ENCODE measurements around the gene RYK. TPM values are rescaled to one million over a fixed set of nuclear protein-coding genes. Genes with fewer than 3 reads are reported as not detected.
"Not testable (repeated sequence)": the region's sequence is repeated elsewhere in the genome, so short reads cannot be mapped to it uniquely, and the experiment has no call there.

The RYK gene
- total RNA-seq, 1 experiment from 2014 or later = 55.2 TPM

- TF ChIP-seq CTCF (IDR thresholded peaks at IDR 0.05 in 2 of 3, conservative IDR thresholded peaks at IDR 0.05 in 1 of 3; ENCODE audit: borderline replicate concordance in 1 of 3, insufficient read depth in 1 of 3, low read depth in 2 of 3, low read length in 2 of 3) (no peak), EZH2 (IDR thresholded peaks at IDR 0.05) (no peak), SIN3A (IDR thresholded peaks at IDR 0.05; ENCODE audit: low read depth) (no peak), MAX (IDR thresholded peaks at IDR 0.05) (no peak)
Observed at GRCh38 chr3:134276086-134276485, 25.4 kb upstream of the RYK start (continued).

GRCh38 chr3:134275110-134275509 is 24.5 kb upstream of the RYK start:
- H3K79me2 ChIP-seq (ENCODE audit: insufficient read depth, low read length); intact Hi-C loops (cut with micrococcal nuclease); H3K9ac ChIP-seq (ENCODE audit: low read length); H3K27me3 ChIP-seq (ENCODE audit: insufficient read depth, low read length); H3K36me3 ChIP-seq (ENCODE audit: control insufficient read depth in 1 of 2, insufficient read depth in 2 of 2, low read length in 2 of 2); H3K9me3 ChIP-seq (ENCODE audit: control insufficient read depth in 1 of 2, insufficient read depth in 1 of 2, low read depth in 1 of 2, low read length in 2 of 2); H3K4me3 ChIP-seq (replicated peaks in 1 of 2; ENCODE audit: low read depth in 1 of 2, low read length in 2 of 2); H3K27ac ChIP-seq (ENCODE audit: low read depth, low read length); RAD21 ChIA-PET (ENCODE audit: low non-redundant PET in 1 of 2, low total read pairs in 2 of 2, uncharacterized antibody in 2 of 2, unreplicated experiment in 2 of 2); H3K4me1 ChIP-seq (ENCODE audit: control insufficient read depth in 1 of 2, insufficient read depth in 2 of 2, low read length in 2 of 2); H3K9me2 ChIP-seq (ENCODE audit: insufficient read depth); H3K4me2 ChIP-seq (ENCODE audit: low read length); DNase-seq (ENCODE audit: low read depth, low spot score); CTCF ChIA-PET; H4K20me1 ChIP-seq (ENCODE audit: insufficient read depth); ATAC-seq; POLR2A ChIA-PET; H2AFZ ChIP-seq (ENCODE audit: low read depth, low read length, poor library complexity, severe bottlenecking); BruUV-seq (replicated peaks): not testable (repeated sequence)

- CTCF ChIA-PET = no interaction called here
- TF ChIP-seq SIN3A (IDR thresholded peaks at IDR 0.05; ENCODE audit: low read depth) (no peak), RAD21 (IDR thresholded peaks at IDR 0.05; ENCODE audit: low read depth) (no peak), POLR2AphosphoS5 (IDR thresholded peaks at IDR 0.05; ENCODE audit: low read depth, low read length) (no peak), EZH2phosphoT487 (IDR thresholded peaks at IDR 0.05; ENCODE audit: borderline replicate concordance) (no peak), CTCF (IDR thresholded peaks at IDR 0.05 in 2 of 3, conservative IDR thresholded peaks at IDR 0.05 in 1 of 3; ENCODE audit: borderline replicate concordance in 1 of 3, insufficient read depth in 1 of 3, low read depth in 2 of 3, low read length in 2 of 3) (no peak), EGR1 (IDR thresholded peaks at IDR 0.05; ENCODE audit: low read depth) (no peak), ZNF274 (IDR thresholded peaks at IDR 0.05; ENCODE audit: low read depth, low read length) (no peak), SRF (IDR thresholded peaks at IDR 0.05; ENCODE audit: low read depth) (no peak), JUND (IDR thresholded peaks at IDR 0.05) (no peak), ZBTB33 (IDR thresholded peaks at IDR 0.05; ENCODE audit: extremely low read depth, insufficient replicate concordance, low read length) (no peak)
Observed at GRCh38 chr3:134274571-134274970, 23.9 kb upstream of the RYK start.

More at GRCh38 chr3:134274571-134274970, 23.9 kb upstream of the RYK start:
- no peak for DNase-seq (ENCODE audit: low read depth, low spot score)
- no peaks in the 10 kb centered on the region for H3K36me3 ChIP-seq (ENCODE audit: control insufficient read depth in 1 of 2, insufficient read depth in 2 of 2, low read length in 2 of 2)
- H3K4me2 ChIP-seq (ENCODE audit: low read length) = no peak overlapping the region
- H3K9me3 ChIP-seq (ENCODE audit: control insufficient read depth in 1 of 2, insufficient read depth in 1 of 2, low read depth in 1 of 2, low read length in 2 of 2) = no peaks in the 10 kb centered on the region
- no peak for ATAC-seq
- H4K20me1 ChIP-seq (ENCODE audit: insufficient read depth) = no peaks in the 10 kb centered on the region
- no peak overlapping the region for H2AFZ ChIP-seq (ENCODE audit: low read depth, low read length, poor library complexity, severe bottlenecking)
- no peaks in the 10 kb centered on the region for H3K27me3 ChIP-seq (ENCODE audit: insufficient read depth, low read length)
- ChIA-PET POLR2A (no interaction called here), RAD21 (ENCODE audit: low non-redundant PET in 1 of 2, low total read pairs in 2 of 2, uncharacterized antibody in 2 of 2, unreplicated experiment in 2 of 2) (no interaction called here)
- H3K4me3 ChIP-seq (replicated peaks in 1 of 2; ENCODE audit: low read depth in 1 of 2, low read length in 2 of 2) = no peak overlapping the region
- H3K27ac ChIP-seq (ENCODE audit: low read depth, low read length) = no peak overlapping the region
- no peaks in the 10 kb centered on the region for H3K79me2 ChIP-seq (ENCODE audit: insufficient read depth, low read length)
- H3K4me1 ChIP-seq (ENCODE audit: control insufficient read depth in 1 of 2, insufficient read depth in 2 of 2, low read length in 2 of 2) = no peaks in the 10 kb centered on the region
- H3K9me2 ChIP-seq (ENCODE audit: insufficient read depth) = no peaks in the 10 kb centered on the region
- H3K9ac ChIP-seq (ENCODE audit: low read length) = no peak overlapping the region
- intact Hi-C loops (cut with micrococcal nuclease) = no loop called here
- BruUV-seq (replicated peaks) = no TSS peak

All from HCT116 (cell line).